Thoracic aorta (tissue), 2 donors: ENCODE data around the gene DNM3. TPM values are rescaled to one million over a fixed set of nuclear protein-coding genes. Genes with fewer than 3 reads are reported as not detected.
A peak's percentile ranks its signal among the peaks of the same experiment; 100 is the strongest.
"Not testable (repeated sequence)": the region's sequence is repeated elsewhere in the genome, so short reads cannot be mapped to it uniquely, and the experiment has no call there.

ENCODE experiments used
- ATAC-seq: fragments of 150-250 bp; one replicate; pipeline ENCODE4 v1.8.0; 2017; ENCODE audit warnings: low read depth; ENCODE audit not compliant: insufficient number of reproducible peaks, low FRiP score
- DNase-seq: peaks from one replicate; pipeline ENCODE4 v3.0.0-alpha.2; 2020; ENCODE audit warnings: low spot score
- H3K27ac ChIP-seq, 2 donors: fragments of 200-600 bp; sonication (generic); 1 replicate in 1 of 2; 2 replicates in 1 of 2; pipeline ENCODE4 v1.5.1; 2016; ENCODE audit warnings: mild to moderate bottlenecking in 2 of 2, moderate library complexity in 2 of 2
- H3K27me3 ChIP-seq: fragments of 200-600 bp; sonication (generic); replicated peaks from 2 replicates; pipeline ENCODE4 v1.6.0; 2016; ENCODE audit warnings: mild to moderate bottlenecking; ENCODE audit not compliant: insufficient read depth
- H3K36me3 ChIP-seq: fragments of 200-600 bp; sonication (generic); one replicate; pipeline ENCODE4 v1.5.1; 2016
- H3K4me1 ChIP-seq, 2 donors: fragments of 200-600 bp; sonication (generic); 1 replicate in 1 of 2; 2 replicates in 1 of 2; pipeline versions ENCODE4 v1.5.1 to v1.6.0; 2016; ENCODE audit warnings: low read depth in 2 of 2, mild to moderate bottlenecking in 1 of 2; ENCODE audit not compliant: control insufficient read depth in 1 of 2
- H3K4me3 ChIP-seq: fragments of 200-600 bp; sonication (generic); 2 replicates; pipeline ENCODE4 v1.5.1; 2016; ENCODE audit warnings: mild to moderate bottlenecking
- H3K9me3 ChIP-seq: fragments of 200-600 bp; sonication (generic); 2 replicates; pipeline ENCODE4 v1.5.1; 2016
- total RNA-seq, 2 donors: library from RNA; depleted of rRNA; stranded (reverse); fragments of >200 nt; gene quantifications; one replicate each; pipeline versions ENCODE4 v1.1.0 to v1.2.3, GENCODE V29; 2016
- TF ChIP-seq, protein P1 (sequence below): fragments of 200-600 bp; sonication (generic); IDR thresholded peaks from one replicate; pipeline ENCODE4 v1.5.1; 2019; ENCODE audit warnings: antibody characterized with exemption

DNM3 gene
- total RNA-seq, 2 donors from 2014 or later: 5.8 to 7.5 TPM

GRCh38 chr1:172431204-172431603 is 589.9 kb downstream of the DNM3 start:
- ATAC-seq: no peak
- DNase-seq: no peak
- Histone ChIP-seq H3K27me3 (no peaks in the 10 kb centered on the region), H3K9me3 (no peaks in the 10 kb centered on the region), H3K36me3 (no peaks in the 10 kb centered on the region), H3K27ac (no peak overlapping the region), H3K4me3 (no peak overlapping the region), H3K4me1 (no peaks in the 10 kb centered on the region)
- TF ChIP-seq, protein P1, sequence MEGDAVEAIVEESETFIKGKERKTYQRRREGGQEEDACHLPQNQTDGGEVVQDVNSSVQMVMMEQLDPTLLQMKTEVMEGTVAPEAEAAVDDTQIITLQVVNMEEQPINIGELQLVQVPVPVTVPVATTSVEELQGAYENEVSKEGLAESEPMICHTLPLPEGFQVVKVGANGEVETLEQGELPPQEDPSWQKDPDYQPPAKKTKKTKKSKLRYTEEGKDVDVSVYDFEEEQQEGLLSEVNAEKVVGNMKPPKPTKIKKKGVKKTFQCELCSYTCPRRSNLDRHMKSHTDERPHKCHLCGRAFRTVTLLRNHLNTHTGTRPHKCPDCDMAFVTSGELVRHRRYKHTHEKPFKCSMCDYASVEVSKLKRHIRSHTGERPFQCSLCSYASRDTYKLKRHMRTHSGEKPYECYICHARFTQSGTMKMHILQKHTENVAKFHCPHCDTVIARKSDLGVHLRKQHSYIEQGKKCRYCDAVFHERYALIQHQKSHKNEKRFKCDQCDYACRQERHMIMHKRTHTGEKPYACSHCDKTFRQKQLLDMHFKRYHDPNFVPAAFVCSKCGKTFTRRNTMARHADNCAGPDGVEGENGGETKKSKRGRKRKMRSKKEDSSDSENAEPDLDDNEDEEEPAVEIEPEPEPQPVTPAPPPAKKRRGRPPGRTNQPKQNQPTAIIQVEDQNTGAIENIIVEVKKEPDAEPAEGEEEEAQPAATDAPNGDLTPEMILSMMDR: no peak

DNA sequence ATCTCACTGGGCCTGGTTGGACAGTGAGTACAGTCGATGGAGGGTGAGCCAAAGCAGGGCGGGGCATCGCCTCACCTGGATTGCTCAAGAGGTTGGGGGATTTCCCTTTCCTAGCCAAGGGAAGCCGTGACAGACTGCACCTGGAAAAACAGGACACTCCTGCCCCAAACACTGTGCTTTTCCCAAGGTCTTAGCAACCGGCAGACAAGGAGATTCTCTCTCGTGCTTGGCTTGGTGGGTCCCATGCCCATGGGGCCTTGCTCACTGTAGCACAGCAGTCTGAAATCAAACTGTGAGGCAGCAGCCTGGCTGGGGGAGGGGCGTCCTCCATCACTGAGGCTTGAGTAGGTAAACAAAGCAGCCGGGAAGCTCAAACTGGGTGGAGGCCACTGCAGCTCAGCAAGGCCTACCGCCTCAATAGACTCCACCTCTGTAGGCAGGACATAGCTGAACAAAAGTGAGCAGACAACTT is 590.5 kb downstream of the DNM3 start:
- DNase-seq: no peak
- ATAC-seq: no peak
- Histone ChIP-seq H3K4me3 (no peak overlapping the region), H3K4me1 (no peaks in the 10 kb centered on the region), H3K27me3 (no peaks in the 10 kb centered on the region), H3K9me3 (no peaks in the 10 kb centered on the region), H3K36me3 (no peaks in the 10 kb centered on the region), H3K27ac (no peak overlapping the region)
- TF ChIP-seq, protein P1: no peak

DNA sequence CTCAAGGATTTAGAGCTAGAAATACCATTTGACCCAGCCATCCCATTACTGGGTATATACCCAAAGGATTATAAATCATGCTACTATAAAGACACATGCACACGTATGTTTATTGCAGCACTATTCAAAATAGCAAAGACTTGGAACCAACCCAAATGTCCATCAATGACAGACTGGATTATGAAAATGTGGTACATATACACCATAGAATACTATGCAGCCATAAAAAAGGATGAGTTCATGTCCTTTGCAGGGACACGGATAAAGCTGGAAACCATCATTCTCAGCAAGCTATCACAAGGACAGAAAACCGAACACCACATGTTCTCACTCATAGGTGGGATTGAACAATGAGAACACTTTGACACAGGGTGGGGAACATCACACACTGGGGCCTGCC is 595.9 kb downstream of the DNM3 start:
- DNase-seq, ATAC-seq: not testable (repeated sequence)

GRCh38 chr1:172442404-172442803 is 601.1 kb downstream of the DNM3 start:
- ATAC-seq: no peak
- TF ChIP-seq, protein P1: no peak
- H3K4me3 ChIP-seq: peak overlapping the region; percentile 95

More for the DNA sequence above, 595.9 kb downstream of the DNM3 start:
- not testable (repeated sequence) for H3K27ac ChIP-seq, H3K4me3 ChIP-seq, H3K9me3 ChIP-seq, H3K27me3 ChIP-seq, H3K36me3 ChIP-seq, H3K4me1 ChIP-seq

GRCh38 chr1:172442843-172443565 is 601.7 kb downstream of the DNM3 start:
- Histone ChIP-seq H3K36me3 (peaks cover 5% of the 10 kb centered on the region), H3K4me1 (peaks cover 7 to 22% of the 10 kb centered on the region in 2 donors), H3K9me3 (no peaks in the 10 kb centered on the region), H3K27ac (peak overlapping the region; percentile 59 to 73), H3K4me3 (peak overlapping the region; percentile 95), H3K27me3 (no peaks in the 10 kb centered on the region)
- ATAC-seq (no peak), DNase-seq (no peak)
- TF ChIP-seq, protein P1: no peak

More at GRCh38 chr1:172442404-172442803, 601.1 kb downstream of the DNM3 start:
- Histone ChIP-seq H3K4me1 (peaks cover 7 to 22% of the 10 kb centered on the region in 2 donors), H3K9me3 (no peaks in the 10 kb centered on the region), H3K27ac (no peak overlapping the region), H3K36me3 (peaks cover 5% of the 10 kb centered on the region), H3K27me3 (no peaks in the 10 kb centered on the region)
- DNase-seq: no peak
